ENCODE measurements around the gene UTP3. TPM values are rescaled to one million over a fixed set of nuclear protein-coding genes. Genes with fewer than 3 reads are reported as not detected.

Gene UTP3
- polyA plus RNA-seq, 4 donors: 27.9 to 48.7 (median 44.3) TPM

Other genes starting within 250 kb of the UTP3 start
- under 1 TPM in 2 of 4 donors, not detected in 2; 0.20 to 0.24 TPM for gene MUC7, start 216.3 kb upstream of the UTP3 start, polyA plus RNA-seq (ENCODE audit: insufficient read length in 4 of 4)
- gene AMTN, start 170.0 kb upstream of the UTP3 start, polyA plus RNA-seq (ENCODE audit: insufficient read length in 4 of 4): not detected
- gene AMBN, start 96.3 kb upstream of the UTP3 start, polyA plus RNA-seq (ENCODE audit: insufficient read length in 4 of 4): 1 to 10 TPM in 2 of 4 donors, under 1 TPM in 2; 0.20 to 1.5 (median 1.2) TPM
- 1 to 10 TPM; 1.2 to 6.0 (median 4.9) TPM for gene ENAM, start 59.8 kb upstream of the UTP3 start, polyA plus RNA-seq (ENCODE audit: insufficient read length in 4 of 4)
- 1 to 10 TPM in 2 of 4 donors, under 1 TPM in 2; 0.45 to 1.5 (median 1.1) TPM for gene JCHAIN, start 22.0 kb upstream of the UTP3 start, polyA plus RNA-seq (ENCODE audit: insufficient read length in 4 of 4)
- gene RUFY3, start 33.4 kb downstream of the UTP3 start, polyA plus RNA-seq (ENCODE audit: insufficient read length in 4 of 4): 100 to 1,000 TPM in 2 of 4 donors, 10 to 100 TPM in 2; 71.1 to 180 (median 99.9) TPM
- 100 to 1,000 TPM in 3 of 4 donors, 10 to 100 TPM in 1; 92.0 to 140 (median 127) TPM for gene GRSF1, start 151.4 kb downstream of the UTP3 start, polyA plus RNA-seq (ENCODE audit: insufficient read length in 4 of 4)
- gene MOB1B, start 213.8 kb downstream of the UTP3 start, polyA plus RNA-seq (ENCODE audit: insufficient read length in 4 of 4): 10 to 100 TPM; 22.4 to 49.7 (median 48.2) TPM

Data from left renal pelvis (tissue), 4 donors.